NCI-H2081 (cell line): ENCODE results near the gene MAJIN.
"Not testable (repeated sequence)": the region's sequence is repeated elsewhere in the genome, so short reads cannot be mapped to it uniquely, and the experiment has no call there.

Experiments used
- DNase-seq, 2 experiments: peaks; one replicate each; lab custom pipeline; 2025; lab: John Stamatoyannopoulos, UW

Gene MAJIN

DNA sequence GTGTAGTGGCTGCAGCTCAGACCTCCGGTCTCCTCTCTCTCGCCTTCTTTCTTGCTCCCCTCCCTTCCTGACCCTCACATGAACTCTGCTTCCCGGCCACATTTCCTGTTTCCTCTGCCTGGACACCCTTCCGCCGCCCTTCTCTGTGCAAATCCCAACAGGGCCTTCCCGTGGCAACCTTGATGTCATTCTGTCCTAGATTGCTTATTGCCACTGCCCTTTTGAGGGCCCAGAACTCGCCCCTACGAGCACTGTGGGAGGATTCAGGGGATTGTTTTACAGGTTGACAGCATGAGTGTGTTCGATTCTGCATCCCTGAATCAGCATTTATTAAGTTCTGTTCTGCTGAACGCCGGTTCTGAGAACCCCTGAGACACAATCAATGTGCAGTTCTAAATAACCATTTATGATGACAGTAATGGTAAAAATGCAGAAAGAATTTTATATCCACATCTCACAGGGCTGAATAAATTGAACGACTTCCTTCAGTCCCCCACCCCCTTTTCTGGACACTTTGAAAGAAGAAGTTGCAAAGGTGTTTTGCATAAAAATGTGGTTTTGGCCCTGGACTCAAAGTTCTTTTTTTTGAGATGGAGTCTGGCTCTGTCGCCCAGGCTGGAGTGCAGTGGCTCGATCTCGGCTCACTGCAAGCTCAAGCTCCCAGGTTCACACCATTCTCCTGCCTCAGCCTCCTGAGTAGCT is 18.5 kb upstream of the MAJIN start:
- DNase-seq: no peak

DNA sequence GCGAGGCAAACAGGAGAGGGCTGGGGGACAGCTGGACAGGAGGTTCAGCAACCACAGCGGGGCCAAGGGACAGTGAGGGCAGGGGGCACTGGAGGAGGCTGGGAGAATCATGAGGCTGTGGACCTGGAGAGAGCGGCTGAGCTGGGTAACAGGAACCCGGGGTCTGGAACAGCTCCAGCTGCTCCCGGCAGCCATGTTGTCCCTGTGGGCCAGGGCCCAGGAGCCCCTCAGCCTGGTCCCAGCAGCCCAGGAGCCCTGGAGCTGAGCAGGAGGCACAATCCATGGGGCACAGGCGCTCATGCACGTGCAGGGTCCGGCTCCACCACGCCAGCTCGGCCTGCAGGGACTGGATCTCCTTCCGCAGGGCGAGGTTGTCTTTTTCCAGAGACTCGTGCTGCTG is 17.5 kb upstream of the MAJIN start:
- no peak for DNase-seq

GRCh38 chr11:64987998-64988854 is 16.3 kb upstream of the MAJIN start:
- DNase-seq: no peak

DNA sequence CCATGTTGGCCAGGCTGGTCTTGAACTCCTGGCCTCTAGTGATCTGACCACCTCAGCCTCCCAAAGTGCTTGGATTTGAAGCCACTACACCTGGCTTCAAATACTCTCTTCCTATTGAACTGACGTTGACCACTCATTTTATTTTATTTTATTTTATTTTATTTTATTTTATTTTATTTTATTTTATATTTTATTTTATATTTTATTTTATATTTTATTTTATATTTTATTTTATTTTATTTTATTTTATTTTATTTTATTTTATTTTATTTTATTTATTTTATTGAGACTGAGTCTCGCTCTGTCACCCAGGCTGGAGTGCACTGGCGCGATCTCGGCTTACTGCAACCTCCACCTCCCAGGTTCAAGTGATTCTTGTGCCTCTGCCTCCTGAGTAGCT is 11.4 kb upstream of the MAJIN start:
- not testable (repeated sequence) for DNase-seq

DNA sequence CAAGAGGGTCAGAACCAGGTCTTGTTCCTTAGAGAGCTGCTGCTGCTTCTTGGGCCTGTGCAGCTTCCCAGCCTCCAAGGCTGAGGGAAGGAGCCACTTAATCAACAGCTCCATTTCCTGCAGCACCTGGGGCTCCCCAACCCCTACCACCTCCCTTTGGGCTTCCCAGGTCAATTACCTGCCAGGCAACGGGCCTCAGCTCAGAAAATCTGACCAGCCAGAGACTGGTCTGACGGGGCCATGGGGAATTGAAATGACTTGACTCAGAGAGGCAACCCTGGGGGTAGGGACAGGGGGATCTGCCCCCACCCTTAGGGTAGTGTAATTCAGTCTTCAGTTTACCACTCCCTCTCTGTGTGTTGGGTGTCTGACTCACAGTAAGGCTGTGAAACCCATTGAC is 4.7 kb upstream of the MAJIN start:
- no peak for DNase-seq

DNA sequence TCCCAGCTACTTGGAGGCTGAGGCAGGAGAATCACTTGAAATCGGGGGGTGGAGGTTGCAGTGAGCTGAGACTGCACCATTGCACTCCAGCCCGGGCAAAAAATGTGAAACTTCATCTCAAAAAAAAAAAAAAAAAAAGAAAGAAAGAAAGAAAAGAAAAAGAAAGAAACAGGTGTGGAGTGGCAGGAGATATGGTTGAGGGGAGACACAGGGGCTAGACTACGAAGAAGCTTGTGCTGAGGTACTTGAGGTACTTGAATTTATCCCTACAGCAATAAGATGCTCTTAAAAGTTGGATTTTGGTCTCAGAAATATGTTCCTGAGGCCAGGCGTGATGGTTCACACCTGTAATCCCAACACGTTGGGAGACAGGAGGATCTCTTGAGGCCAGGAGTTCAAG is 2.2 kb upstream of the MAJIN start:
- no peak for DNase-seq

- no peak for DNase-seq
These were observed 1.2 kb downstream of the MAJIN start for GRCh38 chr11:64970731-64971151.

GRCh38 chr11:64969209-64969608 is 2.7 kb downstream of the MAJIN start:
- DNase-seq: no peak

DNA sequence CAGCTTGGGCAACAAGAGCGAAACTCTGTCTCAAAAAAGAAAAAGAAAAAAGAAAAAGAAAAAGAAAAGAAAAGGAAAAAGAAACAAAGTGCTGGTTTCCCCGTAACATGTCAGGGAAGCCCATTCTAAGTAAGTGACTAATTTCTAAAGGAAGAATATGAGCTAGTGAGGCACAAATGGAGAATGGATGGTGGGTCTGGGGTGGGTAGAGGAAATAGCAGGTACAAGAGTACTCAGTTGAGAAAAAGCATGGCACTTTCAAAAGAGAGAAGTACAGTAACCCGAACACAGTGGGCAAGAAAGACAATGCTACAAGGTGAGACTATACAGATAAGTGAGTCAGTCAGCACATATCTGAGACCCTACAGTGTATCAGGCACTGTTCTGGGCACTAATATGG is 4.5 kb downstream of the MAJIN start:
- DNase-seq: no peak

DNA sequence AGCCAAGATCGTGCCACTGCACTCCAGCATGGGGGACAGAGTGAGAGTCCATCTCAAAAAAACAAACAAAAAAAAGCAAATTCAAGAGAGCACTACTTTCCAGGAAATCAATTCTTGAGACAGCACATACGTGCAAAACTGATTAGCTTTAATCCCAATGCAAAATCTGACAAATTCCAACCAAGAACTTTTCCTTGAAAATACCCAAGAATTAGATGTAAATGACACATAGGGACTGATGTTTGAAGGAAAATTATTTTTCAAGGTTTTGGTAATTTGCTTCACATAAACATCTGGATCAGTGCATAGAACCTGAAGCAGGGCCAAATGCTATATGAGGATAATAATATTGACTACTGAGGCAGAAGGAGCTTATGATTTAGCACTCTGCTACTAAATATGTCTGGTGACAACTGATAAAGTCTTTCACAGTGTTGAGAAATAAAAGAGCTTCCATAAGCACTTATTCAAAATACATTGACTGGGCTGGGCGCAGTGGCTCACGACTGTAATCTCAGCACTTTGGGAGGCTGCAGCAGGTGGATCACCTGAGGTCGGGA is 8.8 kb downstream of the MAJIN start:
- no peak for DNase-seq

DNA sequence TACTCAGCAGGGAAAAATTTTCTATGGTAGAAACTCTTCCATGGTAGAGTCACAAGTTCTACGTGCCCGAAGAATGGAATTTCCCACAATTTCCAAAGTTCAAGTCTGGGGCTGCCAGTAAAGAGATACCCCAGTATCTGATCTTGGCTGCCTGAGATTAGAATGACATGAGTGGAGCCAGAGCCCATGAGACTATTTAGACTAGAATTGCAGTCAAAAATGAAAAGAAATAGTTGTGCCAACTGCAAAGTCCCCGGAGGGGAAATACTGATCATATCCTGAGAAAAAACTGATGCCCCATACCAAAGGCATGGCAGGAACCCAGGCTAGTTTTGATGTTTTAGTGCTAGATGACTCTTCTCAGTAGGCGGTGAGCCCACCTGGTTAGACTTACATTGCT is 11.2 kb downstream of the MAJIN start:
- no peak for DNase-seq

DNA sequence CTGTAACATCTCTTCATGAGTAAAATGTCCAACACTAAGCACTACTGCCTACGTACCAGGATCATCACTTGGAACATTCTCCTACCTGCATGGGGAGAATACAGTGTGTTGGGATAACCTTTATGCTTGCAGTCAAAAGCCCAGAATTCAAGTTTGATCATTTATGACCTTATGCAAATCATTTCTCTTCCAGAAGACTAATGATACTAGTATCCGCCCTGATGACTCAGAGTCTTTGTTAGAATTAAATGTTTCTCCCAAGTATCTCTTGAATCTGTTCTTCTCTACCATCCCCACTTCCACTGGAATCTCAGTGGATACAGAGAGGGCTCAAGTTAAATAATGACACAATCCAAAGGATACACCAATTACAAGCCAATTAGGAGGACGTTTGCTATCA is 12.4 kb downstream of the MAJIN start:
- DNase-seq: no peak

DNA sequence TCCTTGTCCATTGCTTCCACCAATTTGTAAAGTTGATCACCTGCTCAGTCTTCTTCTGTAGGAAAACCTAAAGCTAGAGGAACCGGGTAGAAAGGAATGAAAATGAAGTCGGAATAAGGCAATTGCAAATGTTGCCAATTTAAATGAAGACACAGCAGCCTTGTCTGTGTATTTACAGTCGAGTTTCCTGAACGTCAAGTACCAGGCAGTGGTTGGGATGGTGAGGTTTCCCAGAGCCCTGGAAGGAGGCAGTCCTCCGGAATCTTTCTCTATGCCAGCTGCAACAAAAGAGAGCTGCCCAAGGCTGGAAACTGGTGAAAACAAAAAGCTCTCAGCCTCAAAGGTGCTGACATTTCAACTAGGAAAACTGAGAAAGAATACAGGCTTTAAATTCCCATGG is 17.7 kb downstream of the MAJIN start:
- DNase-seq: no peak

GRCh38 chr11:64951529-64951928 is 20.4 kb downstream of the MAJIN start:
- no peak for DNase-seq

- DNase-seq: no peak
These were observed 24.6 kb downstream of the MAJIN start for GRCh38 chr11:64947208-64947814.

DNA sequence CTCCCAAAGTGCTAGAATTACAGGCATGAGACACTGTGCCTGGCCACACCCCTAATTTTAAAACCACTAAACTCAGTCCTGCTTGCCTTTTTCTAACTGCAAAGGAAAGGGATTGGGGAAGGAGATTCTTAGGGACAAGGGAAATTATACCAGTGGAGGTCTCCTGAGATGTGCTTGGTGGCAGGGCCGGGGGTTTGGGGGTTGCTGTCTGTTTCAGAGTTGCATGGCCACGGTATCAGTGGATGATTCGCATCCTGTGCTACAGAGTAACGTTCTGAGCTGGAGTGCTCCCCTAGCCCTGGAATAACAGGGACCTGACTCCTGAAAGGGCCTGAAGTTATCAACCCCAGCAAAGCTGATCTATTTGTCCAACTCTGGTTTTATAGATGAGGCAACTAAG is 35.4 kb downstream of the MAJIN start:
- DNase-seq: no peak

GRCh38 chr11:64935359-64936081 is 36.4 kb downstream of the MAJIN start, which contains the start of gene GPHA2:
TSS of gene GPHA2 (minus strand) at chr11:64935893. CDS start at chr11:64935460, 433 bp downstream.
- peak; percentile 23 to 38 for DNase-seq

- no peak for DNase-seq
These were observed 37.1 kb downstream of the MAJIN start for GRCh38 chr11:64934682-64935358.

- no peak for DNase-seq
These were observed 37.8 kb downstream of the MAJIN start for GRCh38 chr11:64933935-64934681.

DNA sequence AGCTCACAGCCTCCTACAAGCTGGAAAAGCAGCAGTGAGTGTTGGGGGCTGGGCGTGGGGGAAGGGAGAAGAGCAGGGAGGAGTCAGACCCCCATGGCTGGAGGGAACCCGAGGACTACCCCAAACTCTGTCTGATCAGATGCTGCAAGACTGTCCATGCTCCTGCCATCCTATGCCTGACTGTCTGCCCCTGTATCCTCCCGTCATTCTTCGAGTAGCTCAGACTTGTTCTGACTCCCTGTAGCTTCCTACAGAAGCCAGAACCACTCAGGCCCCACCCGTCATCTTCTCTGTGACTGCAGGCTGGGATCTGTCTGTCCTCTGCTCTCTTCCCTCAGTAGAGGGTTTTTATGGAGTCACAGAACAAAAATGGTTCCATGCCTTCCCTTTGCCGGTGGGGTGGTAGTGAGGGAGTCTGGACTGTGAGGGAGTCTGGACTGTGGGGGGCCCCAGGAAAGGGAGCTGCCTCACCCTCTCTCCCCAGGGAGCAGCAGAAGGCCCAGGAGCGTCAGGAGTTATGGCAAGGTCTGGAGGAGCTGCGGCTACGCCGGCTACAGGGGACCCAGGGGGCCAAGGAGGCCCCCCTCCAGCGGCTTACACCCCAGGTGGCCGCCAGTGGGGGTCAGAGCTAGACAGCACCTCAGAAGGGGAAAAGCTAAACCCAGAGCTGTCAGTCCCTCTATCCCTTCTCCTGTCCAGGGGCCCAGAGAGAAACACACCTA is 38.5 kb downstream of the MAJIN start:
- no peak for DNase-seq
